SK-N-MC (cell line): ENCODE measurements around the gene NEK4.

Experiments used
- DNase-seq: peaks from one replicate; pipeline ENCODE4 v3.0.0-alpha.2; 2011; ENCODE audit warnings: low read depth, low spot score
- H3K27ac ChIP-seq: fragments of 200-600 bp; sonication (generic); 2 replicates; pipeline ENCODE4 v1.5.1; 2016; ENCODE audit warnings: mixed run types
- H3K36me3 ChIP-seq: fragments of 200-600 bp; sonication (generic); 2 replicates; pipeline ENCODE4 v1.6.1; 2017; ENCODE audit warnings: antibody characterized with exemption, low read length, mixed read lengths; ENCODE audit not compliant: insufficient read depth
- H3K4me3 ChIP-seq: fragments of 200-600 bp; sonication (generic); 2 replicates; pipeline ENCODE4 v1.5.1; 2016
- H3K9ac ChIP-seq: fragments of 200-600 bp; sonication (generic); 2 replicates; pipeline ENCODE4 v1.8.0; 2017; ENCODE audit warnings: mixed run types, mixed read lengths; ENCODE audit not compliant: insufficient read length
- H3K9me3 ChIP-seq: fragments of 200-600 bp; sonication (generic); 2 replicates; pipeline ENCODE4 v1.6.1; 2017; ENCODE audit warnings: low read depth, mild to moderate bottlenecking, antibody characterized with exemption, low read length, moderate library complexity, mixed read lengths
- EZH2 ChIP-seq: fragments of 200-600 bp; sonication (generic); IDR thresholded peaks from one replicate; pipeline ENCODE4 v1.6.1; 2017; ENCODE audit warnings: antibody characterized with exemption
- FOXP2 ChIP-seq: optimal IDR thresholded peaks from 2 replicates; pipeline ENCODE3; 2011; ENCODE audit warnings: mild to moderate bottlenecking, moderate library complexity; ENCODE audit not compliant: insufficient read depth; ENCODE audit errors: extremely low read length, control extremely low read depth
- POLR2AphosphoS5 ChIP-seq: IDR thresholded peaks from 2 replicates; pipeline ENCODE4 v1.6.1; 2012; ENCODE audit warnings: mild to moderate bottlenecking, low read depth, low read length, borderline replicate concordance

NEK4 gene

DNA sequence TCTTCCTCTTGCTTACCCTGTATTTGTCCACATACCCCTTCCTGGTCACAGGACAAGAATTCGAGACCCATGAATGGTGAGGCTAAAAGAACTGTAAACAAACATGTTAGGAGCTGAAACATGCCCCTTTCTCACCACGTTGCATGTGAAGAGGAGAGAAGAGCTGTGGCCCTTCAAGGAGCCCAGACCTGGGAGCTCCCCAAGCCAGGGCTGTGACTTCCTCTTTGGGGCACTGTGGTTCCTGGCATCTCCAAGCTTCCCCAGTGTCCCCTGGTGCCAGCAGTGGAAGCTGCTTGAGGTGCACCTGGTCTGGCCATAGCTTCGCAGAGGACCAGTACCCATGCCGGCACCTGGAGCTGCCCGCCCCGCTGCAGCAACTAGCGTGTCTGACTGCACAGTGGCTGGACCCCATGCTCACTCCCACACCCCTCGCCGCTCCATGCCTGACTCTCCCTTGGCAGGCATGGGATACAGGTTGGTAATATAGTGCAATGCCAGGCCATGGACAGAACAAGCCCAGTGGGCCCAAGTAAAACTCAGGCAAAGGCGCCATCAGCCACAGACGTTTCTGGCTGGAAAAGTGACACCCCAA is 54.9 kb downstream of the NEK4 start:
- no peak for TF ChIP-seq FOXP2
- TF ChIP-seq POLR2AphosphoS5, result no peak
- no peak for TF ChIP-seq EZH2
- Histone ChIP-seq H3K9me3 (no peaks in the 10 kb centered on the region), H3K36me3 (no peaks in the 10 kb centered on the region), H3K9ac (no peak overlapping the region), H3K4me3 (no peak overlapping the region), H3K27ac (no peak overlapping the region)
- DNase-seq, result no peak

DNA sequence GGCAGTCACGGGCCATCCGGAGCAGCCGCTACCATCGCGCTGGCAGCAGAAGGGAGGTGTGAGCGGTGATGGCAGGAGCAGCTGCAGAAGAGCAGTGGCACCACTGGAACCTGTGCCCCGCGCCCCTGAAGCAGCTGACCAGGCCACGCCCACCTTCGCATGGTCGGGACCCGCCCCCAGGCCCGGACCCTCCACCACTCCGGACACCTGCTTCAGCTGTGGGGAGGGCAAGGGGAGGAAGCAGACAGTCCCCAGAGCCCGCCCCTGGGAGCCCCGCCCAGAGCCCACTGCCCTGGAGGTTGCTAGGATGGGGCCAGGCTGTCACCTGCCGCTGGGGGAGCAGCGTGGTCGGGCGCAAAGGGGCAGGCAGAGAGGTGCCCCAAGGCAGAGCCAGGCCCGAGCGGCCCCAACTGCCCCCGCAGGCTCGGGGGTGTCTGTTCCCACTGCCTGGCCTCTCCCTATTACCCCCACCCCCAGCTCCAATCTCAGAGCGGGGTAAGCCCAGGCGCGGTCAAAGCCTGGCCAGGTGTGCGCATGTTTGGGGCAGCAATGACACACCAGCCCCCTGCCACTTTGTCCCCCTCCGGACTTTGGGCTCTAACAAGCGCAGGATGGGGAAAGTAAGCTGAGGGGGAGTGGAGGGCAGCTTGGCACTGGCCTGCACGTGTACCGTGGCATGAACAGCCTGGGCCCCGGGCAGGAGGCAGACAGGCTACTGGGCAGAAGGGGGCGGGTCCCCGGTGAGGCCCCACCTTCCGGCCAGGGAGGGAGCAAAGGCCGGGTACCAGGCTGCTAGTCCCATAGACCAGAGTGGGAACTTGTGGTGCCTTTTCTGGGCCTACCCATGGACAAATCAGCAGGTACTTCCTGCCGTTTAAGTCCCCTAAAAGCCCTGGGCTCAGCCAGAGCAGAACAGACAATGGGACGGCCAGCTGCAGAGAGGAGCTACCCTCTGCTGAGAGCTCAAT is 56.1 kb downstream of the NEK4 start:
- H3K27ac ChIP-seq, result no peak overlapping the region
- no peak overlapping the region for H3K9ac ChIP-seq
- H3K36me3 ChIP-seq, result no peaks in the 10 kb centered on the region
- no peaks in the 10 kb centered on the region for H3K9me3 ChIP-seq
- no peak for TF ChIP-seq EZH2
- TF ChIP-seq FOXP2, result no peak
- no peak for TF ChIP-seq POLR2AphosphoS5
- DNase-seq, result no peak
- H3K4me3 ChIP-seq, result no peak overlapping the region

- TF ChIP-seq FOXP2 (no peak), POLR2AphosphoS5 (no peak), EZH2 (no peak)
- Histone ChIP-seq H3K27ac (no peak overlapping the region), H3K9ac (no peak overlapping the region), H3K4me3 (no peak overlapping the region), H3K9me3 (no peaks in the 10 kb centered on the region), H3K36me3 (peaks cover 11% of the 10 kb centered on the region)
- no peak for DNase-seq
Observed at GRCh38 chr3:52712291-52713212, 58.2 kb downstream of the NEK4 start.

GRCh38 chr3:52710512-52710911 is 60.2 kb downstream of the NEK4 start:
- H3K9ac ChIP-seq, result no peak overlapping the region
- H3K36me3 ChIP-seq, result peaks cover 12% of the 10 kb centered on the region
- TF ChIP-seq POLR2AphosphoS5 (no peak), EZH2 (no peak), FOXP2 (no peak)
- H3K27ac ChIP-seq, result no peak overlapping the region
- H3K4me3 ChIP-seq, result no peak overlapping the region
- H3K9me3 ChIP-seq, result no peaks in the 10 kb centered on the region
- no peak for DNase-seq

- Histone ChIP-seq H3K4me3 (peak overlapping the region; percentile 85; the same call in 1 of the 2 replicates), H3K9me3 (no peaks in the 10 kb centered on the region), H3K27ac (no peak overlapping the region), H3K9ac (no peak overlapping the region), H3K36me3 (peaks cover 12% of the 10 kb centered on the region)
- TF ChIP-seq EZH2 (no peak), FOXP2 (no peak), POLR2AphosphoS5 (no peak)
- DNase-seq, result no peak
Observed at GRCh38 chr3:52707585-52707984, 63.2 kb downstream of the NEK4 start.

- peaks cover 12% of the 10 kb centered on the region for H3K36me3 ChIP-seq
- DNase-seq, result no peak
- no peak within 1 kb of the TSS for H3K27ac ChIP-seq
- TF ChIP-seq FOXP2, result no peak
- TF ChIP-seq POLR2AphosphoS5, result peak; percentile 84
- H3K9ac ChIP-seq, result peak within 1 kb of the TSS; percentile 88
- no peaks in the 10 kb centered on the region for H3K9me3 ChIP-seq
- H3K4me3 ChIP-seq, result peak within 1 kb of the TSS; percentile 85
Observed at GRCh38 chr3:52705688-52706686, 64.8 kb downstream of the NEK4 start, which contains the start of the genes GLT8D1 and SPCS1. TSS of gene GLT8D1 (minus strand) at chr3:52705791. CDS start at chr3:52700460, 5,331 bp downstream. TSS of gene SPCS1 (plus strand) at chr3:52706106. CDS start at chr3:52706247, 141 bp downstream.

- Histone ChIP-seq H3K9me3 (no peaks in the 10 kb centered on the region), H3K4me3 (peak overlapping the region; percentile 85), H3K27ac (no peak overlapping the region), H3K9ac (peak overlapping the region; percentile 63), H3K36me3 (peaks cover 12% of the 10 kb centered on the region)
- TF ChIP-seq EZH2 (no peak), FOXP2 (no peak), POLR2AphosphoS5 (no peak)
- DNase-seq, result no peak
Observed at GRCh38 chr3:52705438-52705687, 65.4 kb downstream of the NEK4 start.
